Measurements from ENCODE around the gene MRPL43.

Gene MRPL43

DNA sequence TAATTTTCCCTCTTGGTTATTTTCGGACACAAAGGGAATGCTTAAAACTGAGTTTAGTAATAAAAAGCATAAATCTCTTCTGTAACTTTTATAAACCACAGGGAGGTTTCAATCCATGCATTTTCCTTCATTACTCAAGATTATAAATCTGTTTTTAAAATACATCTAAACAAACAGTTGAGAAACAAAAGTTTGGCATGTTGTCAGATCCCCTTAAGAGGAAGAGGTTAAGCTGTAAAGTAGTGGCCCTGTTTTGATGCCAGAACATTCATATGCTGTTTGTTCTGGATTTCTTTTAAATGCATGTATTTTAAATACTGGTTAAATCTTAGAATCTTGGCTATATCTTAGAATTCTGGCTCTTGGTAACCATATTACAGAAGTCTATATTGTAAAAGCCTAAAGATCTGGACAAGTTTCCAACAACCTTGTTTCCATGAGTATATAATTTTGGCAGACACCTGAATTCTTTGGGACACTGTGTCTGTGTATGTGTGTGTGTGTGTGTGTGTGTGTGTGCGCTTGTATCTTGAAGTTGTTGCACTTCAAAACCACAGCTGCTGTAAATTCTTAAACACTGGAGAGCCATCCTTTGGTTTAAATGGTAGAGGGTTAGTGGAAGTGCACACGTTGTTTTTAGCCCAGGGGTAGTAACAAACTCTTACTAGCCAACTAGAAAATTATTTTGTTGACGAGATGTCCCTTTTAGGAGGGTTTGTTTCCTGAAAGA lies 24.8 kb downstream of the MRPL43 start:
- DNase-seq, result no peak

GRCh38 chr10:100960251-100960650 lies 27.0 kb downstream of the MRPL43 start:
- DNase-seq, result no peak

GRCh38 chr10:100948916-100949315 lies 38.4 kb downstream of the MRPL43 start:
- no peak for DNase-seq

DNA sequence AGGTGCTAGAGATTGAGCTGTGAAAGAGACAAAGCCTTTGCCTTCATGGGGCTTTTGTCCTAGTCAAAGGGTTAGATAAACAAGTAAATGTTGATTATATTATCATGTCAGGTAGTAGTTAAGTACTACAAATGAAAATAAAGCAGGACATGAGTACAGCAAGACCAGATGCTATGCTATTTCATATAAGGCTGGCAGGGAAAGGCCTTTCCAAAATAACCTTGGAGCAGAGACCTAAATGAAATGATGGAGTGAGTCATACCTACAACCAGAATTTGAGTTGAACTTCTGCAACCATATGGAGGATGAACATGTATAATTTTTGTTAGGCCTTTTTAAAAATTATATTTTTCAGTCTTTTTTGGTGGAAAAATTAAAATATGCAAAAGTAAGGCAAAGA lies 41.5 kb downstream of the MRPL43 start:
- DNase-seq, result no peak

DNA sequence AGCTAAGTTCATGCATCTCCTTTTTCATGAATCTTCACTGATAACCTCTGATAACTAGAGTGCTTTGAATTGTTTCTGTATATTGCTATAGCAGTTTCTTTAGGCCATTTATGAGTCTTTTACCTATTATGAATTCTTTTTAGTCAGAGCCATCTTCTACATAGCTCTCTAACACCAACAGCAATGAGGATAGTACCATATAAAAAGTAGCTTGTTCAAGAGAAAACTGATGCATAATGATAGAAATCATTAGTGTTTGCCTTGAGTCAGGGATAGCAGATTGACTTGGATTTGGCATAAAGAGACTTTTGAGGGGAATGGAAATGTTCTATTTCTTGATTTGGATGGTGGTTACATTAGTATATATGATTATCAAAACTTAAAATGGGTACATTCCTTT lies 43.8 kb downstream of the MRPL43 start:
- DNase-seq, result no peak

DNA sequence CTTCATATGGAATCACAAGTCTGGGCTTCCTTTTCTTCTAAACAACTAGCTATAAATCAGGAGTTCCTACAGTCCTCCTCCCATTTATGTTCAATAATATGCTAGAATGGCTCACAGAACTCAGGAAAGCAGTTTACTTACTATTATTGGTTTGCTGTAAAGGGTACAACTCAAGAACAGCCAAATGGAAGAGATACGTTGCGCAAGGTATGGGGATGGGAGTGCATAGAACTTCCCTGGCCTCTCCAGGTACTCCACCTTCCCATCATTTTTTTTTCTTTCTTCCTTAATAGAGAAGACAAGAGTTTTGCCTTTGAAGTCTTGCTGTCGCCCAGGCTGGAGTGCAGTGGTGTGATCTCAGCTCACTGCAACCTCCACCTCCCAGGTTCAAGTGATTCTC lies 45.1 kb downstream of the MRPL43 start:
- no peak for DNase-seq

GRCh38 chr10:100939763-100940344 lies 47.4 kb downstream of the MRPL43 start:
- DNase-seq, result no peak

Data from activated T-cell treated with anti-CD3 and anti-CD28 coated beads, Interleukin-2, amount 50 U/mL, for 48 hours (primary cell).